GM12878 (cell line): ENCODE data around the gene SLC36A3. TPM values are rescaled to one million over a fixed set of nuclear protein-coding genes. Genes with fewer than 3 reads are reported as not detected.

Experiments
- E2F8 ChIP-seq: fragments of 450-650 bp; IDR thresholded peaks from 2 replicates; pipeline ENCODE4 v1.6.1; 2018; ENCODE audit warnings: mild to moderate bottlenecking, low read depth, moderate library complexity; ENCODE audit not compliant: partially characterized antibody
- E4F1 ChIP-seq: fragments of 450-650 bp; IDR thresholded peaks from 2 replicates; pipeline ENCODE4 v1.6.1; 2018; ENCODE audit warnings: borderline replicate concordance, mild to moderate bottlenecking; ENCODE audit not compliant: partially characterized antibody
- FOS ChIP-seq: IDR thresholded peaks from 3 replicates; pipeline ENCODE4 v1.6.1; 2011; ENCODE audit warnings: borderline replicate concordance; ENCODE audit not compliant: insufficient read length; ENCODE audit errors: extremely low read depth
- GABPA ChIP-seq: IDR thresholded peaks from 2 replicates; pipeline ENCODE4 v1.6.1; 2014; ENCODE audit warnings: antibody characterized with exemption, low read depth, mild to moderate bottlenecking, inconsistent platforms
- NKRF ChIP-seq: fragments of 450-650 bp; conservative IDR thresholded peaks from 2 replicates; pipeline ENCODE4 v1.6.1; 2017; ENCODE audit warnings: mild to moderate bottlenecking, moderate library complexity
- NR2F1 ChIP-seq: fragments of 450-650 bp; conservative IDR thresholded peaks from 2 replicates; pipeline ENCODE4 v1.6.1; 2017; ENCODE audit warnings: mild to moderate bottlenecking
- POU2F2 ChIP-seq: IDR thresholded peaks from 3 replicates; pipeline ENCODE4 v1.6.1; 2011; ENCODE audit warnings: low read depth, mild to moderate bottlenecking, low read length, borderline replicate concordance
- RAD21 ChIP-seq: IDR thresholded peaks from 2 replicates; pipeline ENCODE4 v1.6.1; 2011; ENCODE audit warnings: mild to moderate bottlenecking, low read depth, low read length, moderate library complexity; ENCODE audit not compliant: insufficient read depth
- SIN3A ChIP-seq: IDR thresholded peaks from 2 replicates; pipeline ENCODE4 v1.6.1; 2012; ENCODE audit warnings: low read depth, low read length, improper control_type of control experiment
- TARDBP ChIP-seq: IDR thresholded peaks from 2 replicates; pipeline ENCODE4 v1.6.1; 2016; ENCODE audit warnings: borderline replicate concordance
- WRNIP1 ChIP-seq: IDR thresholded peaks from 2 replicates; pipeline ENCODE4 v1.6.1; 2011; ENCODE audit warnings: low read depth, low read length, improper control_type of control experiment, borderline replicate concordance
- YY1 ChIP-seq: IDR thresholded peaks from 2 replicates; pipeline ENCODE4 v1.6.1; 2011; ENCODE audit warnings: low read depth, mild to moderate bottlenecking, low read length
- ZBTB4 ChIP-seq: fragments of 450-650 bp; formaldehyde crosslinking; IDR thresholded peaks from 2 replicates; pipeline ENCODE4 v1.4.0; 2022; ENCODE audit warnings: mild to moderate bottlenecking, moderate library complexity
- ZNF687 ChIP-seq: fragments of 450-650 bp; IDR thresholded peaks from 2 replicates; pipeline ENCODE4 v1.6.1; 2017; ENCODE audit warnings: mild to moderate bottlenecking, moderate library complexity
- polyA plus RNA-seq, 11 experiments: library from polyadenylated mRNA; depleted of rRNA in 4 of 11; unstranded in 6 of 11; stranded (reverse) in 5 of 11; fragments of >200 nt; fragmentation: Nextera tagmentation in 4 of 11; fragmentation: Illumina TruSeq in 1 of 11; extraction: Ambion mirVana in 4 of 11; extraction: Trizol in 1 of 11; gene quantifications; 1 replicate in 1 of 11; 2 replicates in 10 of 11; pipeline versions ENCODE4 v1.2.1 to v1.2.3, GENCODE V29; 2011 to 2016; ENCODE audit warnings: inconsistent platforms in 2 of 11, missing spikeins in 2 of 11, low read depth in 1 of 11
- total RNA-seq, 4 experiments: library from RNA; depleted of rRNA in 3 of 4; stranded (reverse); fragments of >200 nt in 3 of 4; fragmentation: Illumina TruSeq in 1 of 4; extraction: Trizol in 1 of 4; gene quantifications; 2 replicates each; pipeline versions ENCODE4 v1.2.1 to v1.2.3, GENCODE V29; 2013 to 2021

Gene SLC36A3
- total and polyA plus RNA-seq, 10 of the 15 experiments (the other 5 are each of a cell fraction or from before 2014, with no cell fraction given) = 0.03 TPM; not detected in 9

- TF ChIP-seq NKRF (no peak), ZBTB4 (CRISPR knock-in tag) (no peak), E2F8 (no peak), TARDBP (no peak), SIN3A (no peak), GABPA (no peak), RAD21 (peak; percentile 86), E4F1 (no peak), NR2F1 (no peak), WRNIP1 (no peak), YY1 (peak; percentile 44; the same call in 1 of the 2 replicates), FOS (no peak), ZNF687 (no peak), POU2F2 (no peak)
Measured at GRCh38 chr5:151315998-151316597, 12.5 kb upstream of the SLC36A3 start (continued).
